DMS53 treated with DMSO at 0.1 percent for 48 hours (cell line): ENCODE results near the gene IFNL2.
"Not testable (repeated sequence)": the region's sequence is repeated elsewhere in the genome, so short reads cannot be mapped to it uniquely, and the experiment has no call there.

Experiments used
- DNase-seq: peaks from one replicate; lab custom pipeline; 2025; ENCODE audit not compliant: unreplicated experiment; lab: John Stamatoyannopoulos, UW

The IFNL2 gene

GRCh38 chr19:39296055-39296645 is 28.0 kb downstream of the IFNL2 start, which contains the start of gene IFNL1:
TSS of gene IFNL1 (plus strand) at chr19:39296407. CDS start at chr19:39296422, 15 bp downstream.
- DNase-seq: no peak

GRCh38 chr19:39296906-39297305 is 28.7 kb downstream of the IFNL2 start:
- no peak for DNase-seq

GRCh38 chr19:39297931-39298634 is 29.9 kb downstream of the IFNL2 start:
- no peak for DNase-seq

- no peak for DNase-seq
Observed at GRCh38 chr19:39299404-39299803, 31.2 kb downstream of the IFNL2 start.

GRCh38 chr19:39299832-39300231 is 31.6 kb downstream of the IFNL2 start:
- no peak for DNase-seq

GRCh38 chr19:39301021-39301420 is 32.8 kb downstream of the IFNL2 start:
- no peak for DNase-seq

GRCh38 chr19:39301562-39301961 is 33.4 kb downstream of the IFNL2 start:
- DNase-seq: no peak

GRCh38 chr19:39303373-39304184 is 35.4 kb downstream of the IFNL2 start:
- DNase-seq: no peak

- no peak for DNase-seq
Observed at GRCh38 chr19:39304185-39304513, 36.0 kb downstream of the IFNL2 start.

GRCh38 chr19:39304701-39305571 is 36.7 kb downstream of the IFNL2 start:
- no peak for DNase-seq

GRCh38 chr19:39306075-39306474 is 37.9 kb downstream of the IFNL2 start:
- DNase-seq: no peak

- no peak for DNase-seq
Observed at GRCh38 chr19:39307046-39307821, 39.0 kb downstream of the IFNL2 start.

GRCh38 chr19:39307822-39308530 is 39.8 kb downstream of the IFNL2 start:
- no peak for DNase-seq

- DNase-seq: no peak
Observed at GRCh38 chr19:39308531-39309304, 40.5 kb downstream of the IFNL2 start.

GRCh38 chr19:39309305-39309670 is 41.1 kb downstream of the IFNL2 start:
- not testable (repeated sequence) for DNase-seq

- no peak for DNase-seq
Observed at GRCh38 chr19:39310558-39311311, 42.5 kb downstream of the IFNL2 start.

GRCh38 chr19:39314016-39314728 is 46.0 kb downstream of the IFNL2 start:
- no peak for DNase-seq

GRCh38 chr19:39315933-39316332 is 47.7 kb downstream of the IFNL2 start:
- DNase-seq: no peak
